NCI-H146 (cell line): ENCODE data around the gene RFXANK.
"Not testable (repeated sequence)": the region's sequence is repeated elsewhere in the genome, so short reads cannot be mapped to it uniquely, and the experiment has no call there.

Source experiments
- DNase-seq: peaks from one replicate; lab custom pipeline; 2025; lab: John Stamatoyannopoulos, UW

Gene RFXANK

GRCh38 chr19:19206938-19207337, 14.9 kb downstream of the RFXANK start:
- no peak for DNase-seq

GRCh38 chr19:19207637-19208572, 15.8 kb downstream of the RFXANK start:
- DNase-seq, result no peak

GRCh38 chr19:19209372-19209771, 17.3 kb downstream of the RFXANK start:
- DNase-seq, result peak; percentile 24

DNA sequence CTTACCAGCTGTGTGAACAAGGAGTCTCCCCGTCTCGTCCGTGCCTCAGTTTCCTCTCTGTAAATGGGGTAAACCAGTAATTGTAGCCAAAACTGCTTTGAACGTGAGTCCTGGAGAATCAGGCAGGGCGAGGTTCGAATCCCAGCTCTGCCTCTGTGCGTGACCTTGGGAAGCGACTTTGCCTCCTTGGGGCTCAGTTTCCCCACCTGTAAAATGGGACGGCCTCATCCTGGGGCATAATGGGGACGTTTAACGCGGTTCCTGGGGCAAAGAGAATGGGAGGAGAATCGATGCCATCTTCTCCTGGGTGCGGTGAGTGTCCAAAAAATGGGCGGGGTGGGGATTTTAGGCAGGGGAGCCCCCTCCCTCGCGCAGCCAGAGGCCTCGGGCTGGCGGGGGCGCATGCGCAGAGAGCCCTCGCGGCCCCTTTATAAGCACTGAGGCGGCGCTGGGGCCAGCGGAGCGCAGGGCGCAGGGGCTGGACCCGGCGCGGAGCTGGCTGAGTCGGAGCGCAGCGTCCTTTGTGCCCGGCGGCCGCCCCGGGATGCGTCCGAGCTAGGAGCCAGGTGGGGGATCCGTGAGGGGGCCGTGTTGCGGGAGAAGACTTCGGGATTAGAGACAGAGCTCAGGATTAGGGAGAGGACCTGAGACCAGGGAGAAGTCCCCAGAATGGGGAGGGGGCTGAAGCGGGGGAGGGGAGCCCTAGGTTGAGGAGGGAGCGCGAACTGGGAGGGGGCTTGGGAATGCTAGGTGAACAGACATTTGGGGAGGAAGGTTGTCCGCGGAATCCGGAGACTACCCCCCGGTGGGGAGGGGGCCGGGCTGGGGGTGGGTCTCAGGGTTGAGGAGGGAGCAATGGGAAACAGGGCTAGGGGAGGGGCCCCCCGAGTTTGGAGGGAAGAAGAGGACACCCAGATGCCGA, 19.7 kb downstream of the RFXANK start, which contains the start of gene NCAN:
Gene NCAN (plus strand): TSS at position 460 of the 922 bp plus-strand sequence. CDS start 4,996 bp downstream, outside the sequence.
- peak; percentile 64 for DNase-seq

GRCh38 chr19:19212916-19213315, 20.9 kb downstream of the RFXANK start:
- DNase-seq, result no peak

DNA sequence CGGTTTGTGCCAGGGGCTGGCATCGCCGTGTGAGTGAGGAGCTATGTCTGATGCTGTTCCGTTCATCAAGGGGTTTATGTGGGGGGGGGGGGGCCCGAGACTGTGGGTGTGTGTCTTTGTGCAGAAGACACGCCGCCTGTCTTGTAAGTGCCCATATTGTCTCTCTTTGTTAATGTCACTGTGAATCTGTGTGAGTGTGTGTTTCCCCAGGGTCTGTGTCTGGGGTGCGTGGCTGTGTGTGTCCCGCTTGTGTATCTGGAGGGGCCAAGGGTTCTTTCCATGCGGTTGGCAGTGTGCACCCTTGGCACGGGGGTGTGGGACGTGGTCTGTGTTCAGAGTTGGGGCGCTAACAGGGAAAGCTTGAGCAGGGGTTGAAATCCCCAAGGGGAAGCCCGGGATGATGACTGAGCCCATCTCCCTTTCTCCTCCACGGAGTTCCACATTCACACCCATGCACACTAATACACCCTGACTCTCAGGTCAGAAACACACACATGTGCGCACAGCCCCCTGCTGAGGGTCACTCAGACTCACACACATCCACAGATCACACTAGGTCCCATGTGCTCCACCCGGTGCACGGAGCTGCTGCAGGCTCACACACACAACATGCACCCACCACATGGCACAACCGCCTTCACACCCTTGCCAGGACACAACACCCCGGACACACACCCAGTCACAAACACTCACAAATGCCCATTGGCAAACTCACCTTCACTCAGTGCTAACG, 21.5 kb downstream of the RFXANK start:
- no peak for DNase-seq

DNA sequence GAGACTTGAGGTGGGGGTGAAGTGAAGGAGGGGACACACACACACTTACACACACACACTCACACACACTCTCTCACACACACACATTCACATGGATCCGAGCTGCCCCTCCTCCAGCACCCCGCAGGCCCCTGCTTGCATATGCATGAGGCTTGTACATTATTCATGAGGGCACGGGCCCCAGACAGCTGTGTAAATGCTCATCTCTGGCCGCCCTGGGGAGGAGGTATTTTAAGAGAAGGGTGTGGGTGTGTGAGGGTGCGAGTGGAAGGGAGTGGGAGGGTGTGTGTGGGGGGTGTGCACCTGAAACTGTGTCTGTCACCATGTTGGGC, 22.1 kb downstream of the RFXANK start:
- peak; percentile 62 for DNase-seq

DNA sequence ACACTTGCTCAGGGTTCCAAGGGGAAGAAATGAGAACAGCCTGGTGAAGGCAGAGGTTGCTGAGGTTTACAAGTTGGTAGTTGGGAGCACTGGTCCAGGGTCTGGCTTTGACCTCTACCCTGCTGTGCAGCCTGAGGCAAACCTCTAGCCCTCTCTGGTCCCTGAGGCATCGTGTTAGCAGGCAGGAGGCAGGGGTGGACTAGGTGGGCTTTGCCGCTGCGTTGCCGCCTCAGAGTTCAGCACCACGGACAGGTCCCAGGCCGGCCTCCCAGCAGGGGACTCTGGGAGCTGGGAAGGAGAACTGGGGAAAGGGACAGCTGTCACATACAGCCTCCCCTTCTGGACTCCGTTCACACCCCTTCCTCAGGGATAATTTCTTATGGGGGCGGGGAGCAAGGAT, 22.8 kb downstream of the RFXANK start:
- no peak for DNase-seq

GRCh38 chr19:19215792-19216191, 23.7 kb downstream of the RFXANK start:
- no peak for DNase-seq

- DNase-seq, result peak; percentile 56
These were observed 25.0 kb downstream of the RFXANK start for GRCh38 chr19:19217099-19217498.

- no peak for DNase-seq
These were observed 26.9 kb downstream of the RFXANK start for GRCh38 chr19:19218911-19219310.

DNA sequence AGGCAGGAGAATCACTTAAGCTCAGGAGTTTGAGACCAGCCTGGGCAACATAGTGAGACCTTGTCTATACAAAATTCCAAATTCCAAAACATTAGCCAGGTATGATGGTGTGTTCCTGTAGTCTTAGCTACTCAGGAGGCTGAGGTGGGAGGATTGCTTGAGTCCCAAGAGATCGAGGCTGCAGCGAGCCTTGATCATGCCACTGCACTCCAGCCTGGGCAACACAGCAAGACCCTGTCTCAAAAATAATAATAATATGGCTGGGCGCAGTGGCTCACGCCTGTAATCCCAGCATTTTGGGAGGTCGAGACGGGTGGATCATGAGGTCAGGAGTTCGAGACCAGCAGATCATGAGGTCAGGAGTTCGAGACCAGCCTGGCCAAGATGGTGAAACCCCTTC, 28.9 kb downstream of the RFXANK start:
- not testable (repeated sequence) for DNase-seq

GRCh38 chr19:19223060-19223459, 31.0 kb downstream of the RFXANK start:
- no peak for DNase-seq

- DNase-seq, result no peak
These were observed 31.6 kb downstream of the RFXANK start for GRCh38 chr19:19223636-19224035.

- no peak for DNase-seq
These were observed 32.2 kb downstream of the RFXANK start for GRCh38 chr19:19224150-19224851.

DNA sequence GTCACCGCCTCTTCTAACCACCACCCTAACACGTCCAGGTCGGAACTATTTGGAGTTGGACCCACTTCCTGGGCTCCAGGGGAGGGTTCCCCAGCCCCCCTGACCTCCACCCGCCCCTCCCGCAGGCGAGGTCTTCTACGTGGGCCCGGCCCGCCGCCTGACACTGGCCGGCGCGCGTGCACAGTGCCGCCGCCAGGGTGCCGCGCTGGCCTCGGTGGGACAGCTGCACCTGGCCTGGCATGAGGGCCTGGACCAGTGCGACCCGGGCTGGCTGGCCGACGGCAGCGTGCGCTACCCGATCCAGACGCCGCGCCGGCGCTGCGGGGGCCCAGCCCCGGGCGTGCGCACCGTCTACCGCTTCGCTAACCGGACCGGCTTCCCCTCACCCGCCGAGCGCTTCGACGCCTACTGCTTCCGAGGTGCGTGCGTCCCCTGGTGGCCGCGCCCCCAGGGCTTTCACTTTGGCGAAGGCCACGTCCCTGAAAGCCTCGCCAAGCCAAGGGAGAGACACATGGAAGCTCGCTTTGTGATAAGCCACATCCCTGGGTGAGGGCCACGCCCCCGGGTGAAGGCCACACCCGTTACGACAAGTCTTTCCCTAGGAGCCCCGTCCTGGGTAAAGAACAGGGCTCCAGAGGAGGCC, 32.9 kb downstream of the RFXANK start:
- DNase-seq, result peak; percentile 87

DNA sequence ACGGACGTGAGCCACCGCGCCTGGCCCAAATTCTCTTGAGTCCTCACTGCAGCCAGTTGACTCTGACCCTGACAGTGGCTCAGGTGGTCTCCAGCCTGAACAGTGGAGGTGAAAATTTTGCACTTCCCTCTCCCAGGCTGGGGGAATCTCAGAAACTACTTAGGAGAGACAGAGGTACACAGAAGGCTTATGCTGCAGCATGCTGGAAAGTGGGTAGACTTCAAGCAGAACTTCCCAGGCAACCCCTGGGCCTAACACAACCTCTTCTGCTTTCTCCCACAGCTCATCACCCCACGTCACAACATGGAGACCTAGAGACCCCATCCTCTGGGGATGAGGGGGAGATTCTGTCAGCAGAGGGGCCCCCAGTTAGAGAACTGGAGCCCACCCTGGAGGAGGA, 34.1 kb downstream of the RFXANK start:
- no peak for DNase-seq

GRCh38 chr19:19226663-19227062, 34.6 kb downstream of the RFXANK start:
- no peak for DNase-seq

- no peak for DNase-seq
These were observed 35.2 kb downstream of the RFXANK start for GRCh38 chr19:19227217-19227616.

DNA sequence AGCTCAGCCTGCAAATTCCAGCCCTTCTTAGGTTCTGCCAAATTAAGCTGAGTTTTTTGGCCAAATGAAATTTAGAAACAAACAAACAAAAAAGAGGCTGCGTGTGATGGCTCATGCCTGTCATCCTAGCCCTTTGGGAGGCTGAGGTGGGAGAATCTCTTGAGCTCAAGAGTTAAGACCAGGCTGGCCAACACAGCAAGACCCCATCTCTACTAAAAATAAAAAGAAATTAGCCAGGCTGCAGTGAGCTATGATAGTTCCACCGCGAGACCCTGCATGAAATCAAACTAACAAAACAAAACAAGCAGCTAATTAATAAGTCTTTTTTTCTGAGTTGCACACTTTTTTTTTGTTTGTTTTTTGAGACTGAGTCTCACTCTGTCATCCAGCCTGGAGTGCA, 37.6 kb downstream of the RFXANK start:
- DNase-seq, result no peak

DNA sequence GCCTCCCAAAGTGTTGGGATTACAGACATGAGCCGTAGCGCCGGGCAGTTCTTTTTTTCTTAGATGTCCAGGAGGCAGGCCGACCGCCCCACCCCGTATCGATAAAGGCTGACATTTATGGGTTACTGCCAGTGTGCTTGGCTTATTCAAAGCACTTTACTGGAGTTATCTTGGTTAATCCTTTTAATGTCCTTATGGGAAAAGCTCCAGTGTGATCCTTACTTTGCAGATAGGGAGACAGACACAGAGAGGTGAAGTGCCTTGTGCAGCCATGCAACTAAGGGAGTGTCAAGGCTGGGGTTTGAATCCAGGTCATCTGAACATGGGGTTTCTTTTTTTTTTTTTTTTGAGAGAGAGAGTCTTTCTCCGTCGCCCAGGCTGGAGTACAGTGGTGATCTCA, 38.9 kb downstream of the RFXANK start:
- DNase-seq, result no peak
